Measurements from ENCODE around the gene CDCA5.

The CDCA5 gene, protein sequence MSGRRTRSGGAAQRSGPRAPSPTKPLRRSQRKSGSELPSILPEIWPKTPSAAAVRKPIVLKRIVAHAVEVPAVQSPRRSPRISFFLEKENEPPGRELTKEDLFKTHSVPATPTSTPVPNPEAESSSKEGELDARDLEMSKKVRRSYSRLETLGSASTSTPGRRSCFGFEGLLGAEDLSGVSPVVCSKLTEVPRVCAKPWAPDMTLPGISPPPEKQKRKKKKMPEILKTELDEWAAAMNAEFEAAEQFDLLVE

DNA sequence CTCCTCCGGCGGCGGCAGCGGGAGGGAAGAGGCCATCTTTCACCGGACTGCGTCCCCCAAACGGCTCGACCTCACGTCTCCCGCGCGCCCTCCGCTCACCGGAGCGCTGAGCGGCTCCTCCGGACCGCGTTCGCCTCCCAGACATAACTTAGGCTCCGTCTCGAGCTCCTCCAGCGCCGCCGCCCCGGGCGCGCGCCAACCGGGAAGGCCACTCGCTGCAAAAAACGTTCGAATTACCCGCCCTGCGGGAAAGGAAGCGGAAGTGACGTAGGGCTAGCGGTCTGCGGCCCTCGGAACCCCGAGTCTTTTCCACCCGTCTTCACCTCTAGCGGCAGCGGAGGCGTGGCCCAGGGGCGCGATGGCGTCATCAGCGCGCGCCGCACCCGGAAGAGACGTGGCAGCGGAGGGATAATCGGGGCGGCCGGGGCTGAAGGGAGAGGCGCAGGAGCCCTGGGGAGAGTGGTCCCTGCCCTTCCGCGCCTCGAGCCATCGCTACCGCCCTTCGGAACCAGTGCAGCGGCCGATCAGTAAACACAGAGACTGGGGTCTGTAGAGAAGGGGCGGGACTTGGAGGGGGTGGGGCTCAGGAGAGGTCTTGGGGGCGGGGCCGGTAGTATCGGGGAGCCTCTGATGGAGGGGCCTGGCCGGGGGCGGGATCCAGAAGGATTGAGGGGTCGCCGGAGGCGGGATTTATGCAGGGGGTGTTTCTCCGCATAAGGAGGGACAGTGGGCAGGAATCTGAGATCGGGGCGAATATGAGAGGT lies at the start of gene CDCA5, which contains the start of gene ZFPL1:
CDCA5 (minus strand) TSS at position 207 of the 764 bp plus-strand sequence; CDS start at position 145, 62 bp downstream.
ZFPL1 (plus strand) TSS at position 389 of the 764 bp plus-strand sequence. CDS start 477 bp downstream, outside the sequence.
- peak; percentile 96 for DNase-seq

DNA sequence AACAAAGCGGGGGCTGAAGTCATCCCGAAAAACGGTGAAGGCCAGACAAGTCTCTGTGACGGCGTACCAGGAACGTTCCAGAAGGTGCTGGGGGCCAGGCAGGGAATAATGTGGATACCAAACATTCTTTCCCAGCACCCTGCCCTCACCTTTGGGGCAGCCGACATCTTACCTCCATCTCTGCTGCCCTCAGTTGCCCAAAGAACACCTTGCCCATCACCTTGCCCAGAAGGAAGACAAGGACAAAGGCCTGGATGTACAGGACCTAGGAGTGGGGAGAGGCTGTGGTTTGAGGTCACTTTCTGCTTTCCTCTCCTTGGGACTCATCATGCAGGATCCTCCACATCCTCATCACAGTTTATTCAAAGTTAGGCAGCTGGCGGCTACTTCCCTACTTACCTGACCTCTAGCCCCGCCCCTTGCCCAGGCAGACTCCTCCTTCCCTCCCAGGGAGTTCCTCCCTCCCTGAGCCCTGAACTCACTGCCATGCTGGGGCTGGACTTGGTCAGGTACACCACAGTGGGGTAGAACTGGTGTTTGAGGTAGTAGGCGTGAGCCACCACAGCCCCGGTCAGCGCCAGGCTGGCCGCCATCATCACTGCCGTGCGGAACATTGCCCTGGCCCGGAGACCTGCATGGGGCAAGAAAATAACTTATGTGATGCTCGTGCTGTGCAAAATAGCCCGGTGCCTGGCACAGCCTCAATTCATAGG lies 49.3 kb upstream of the CDCA5 start:
- peak; percentile 21 for DNase-seq

DNA sequence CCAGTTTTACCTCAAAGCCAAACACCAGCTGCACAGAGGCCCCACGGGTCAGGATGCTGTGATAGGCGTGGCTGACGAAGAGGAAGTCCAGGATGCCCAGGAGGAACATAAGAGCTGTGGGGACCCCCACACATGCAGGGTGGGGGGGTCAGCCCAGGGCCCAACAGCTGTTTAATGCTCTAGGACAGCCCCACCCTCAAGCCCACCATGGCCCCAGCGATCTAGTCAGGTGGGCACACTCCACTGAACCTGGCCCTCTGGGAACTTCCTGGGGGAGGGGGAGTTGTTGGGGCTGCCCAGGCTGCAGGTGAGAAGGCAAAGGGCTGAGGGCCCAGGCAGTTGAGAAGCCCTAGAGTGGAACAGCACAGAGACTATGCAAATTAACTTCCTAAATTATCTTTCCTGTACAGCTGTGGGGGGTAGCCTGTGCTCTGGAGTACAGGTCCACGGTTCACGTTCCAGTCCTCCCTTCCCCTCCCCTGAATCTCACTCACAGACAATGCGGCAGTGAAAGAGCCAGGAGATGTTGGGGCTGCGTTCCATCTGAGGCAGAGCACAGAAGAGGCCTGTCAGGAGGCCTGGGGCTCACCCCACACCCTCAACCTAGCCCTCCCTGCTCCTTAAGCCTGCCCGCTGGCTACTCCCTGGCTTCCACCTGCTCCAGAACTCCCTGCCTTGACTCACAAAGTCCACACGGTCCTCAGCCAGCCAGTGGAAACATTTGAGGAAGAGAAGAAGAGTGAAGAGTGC lies 48.6 kb upstream of the CDCA5 start:
- DNase-seq, result no peak

DNA sequence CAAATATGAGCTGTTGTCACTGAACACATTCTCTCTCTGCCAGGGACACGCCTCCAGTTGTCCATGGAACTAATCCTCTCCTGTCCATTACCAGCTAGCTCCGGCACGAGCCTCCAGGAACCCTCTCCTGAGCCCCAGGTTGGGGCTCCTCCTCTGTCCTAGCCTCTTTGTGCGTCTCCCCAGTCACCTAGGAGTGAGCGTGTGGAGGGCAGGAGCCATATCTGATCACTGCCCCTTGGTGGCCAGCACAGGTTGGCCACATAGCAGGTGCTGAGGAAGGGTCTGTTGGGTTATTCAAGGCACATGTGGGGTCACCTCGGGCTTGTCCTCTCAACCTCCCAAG lies 48.0 kb upstream of the CDCA5 start:
- no peak for DNase-seq

DNA sequence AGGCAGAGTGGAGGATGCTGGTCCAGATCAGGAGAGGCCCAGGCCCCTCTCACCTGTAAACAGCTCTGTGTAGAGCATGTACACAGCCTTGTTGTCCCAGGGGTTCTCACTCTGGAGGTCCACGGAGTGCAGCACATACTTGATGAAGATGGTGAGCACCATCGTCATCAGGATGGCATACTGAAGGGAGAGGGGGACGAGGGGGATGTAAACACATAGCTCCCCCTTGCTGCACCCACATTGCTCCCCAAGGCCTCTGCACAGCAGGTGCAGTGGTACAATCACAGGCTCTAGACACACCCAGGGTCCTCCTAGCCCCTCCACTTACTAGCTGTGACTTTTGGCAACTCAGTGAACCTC lies 47.6 kb upstream of the CDCA5 start:
- no peak for DNase-seq

DNA sequence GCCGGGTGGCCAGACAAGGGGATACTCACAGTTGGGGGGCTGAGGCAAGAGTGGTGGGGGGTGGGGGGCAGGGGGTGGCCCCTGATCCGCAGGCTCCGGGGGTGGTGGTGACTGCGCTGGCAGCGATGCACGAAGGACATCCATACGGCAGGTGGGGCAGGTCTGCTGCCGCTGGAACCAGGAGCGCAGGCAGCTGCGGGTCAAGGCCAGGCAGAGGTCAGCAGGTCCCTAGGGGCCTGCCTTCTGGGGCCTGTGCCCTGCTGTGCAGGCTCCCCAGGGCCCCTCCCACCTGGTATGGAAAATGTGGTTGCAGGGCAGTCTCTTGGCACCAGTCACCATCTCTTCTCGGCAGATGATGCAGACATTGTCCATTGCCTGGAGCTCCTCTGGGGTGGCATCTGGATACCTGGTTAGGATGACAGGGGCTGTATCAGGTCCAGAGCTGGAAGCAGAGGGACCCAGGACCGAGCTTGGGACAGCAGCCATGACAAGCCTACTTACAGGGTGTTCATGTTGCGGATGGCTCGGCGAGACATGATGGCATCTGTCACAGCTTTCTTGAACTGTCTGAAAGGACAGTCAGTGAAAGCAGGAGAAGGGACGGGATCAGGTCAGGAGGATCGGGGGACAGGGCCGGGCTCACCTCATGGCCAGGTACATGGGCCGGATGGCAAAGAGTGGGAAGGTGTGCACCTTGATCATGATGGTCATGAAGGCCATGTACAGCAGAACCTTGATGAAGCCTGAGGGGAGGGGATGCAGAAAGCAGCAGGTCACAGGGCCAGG lies 47.0 kb upstream of the CDCA5 start:
- DNase-seq, result no peak

DNA sequence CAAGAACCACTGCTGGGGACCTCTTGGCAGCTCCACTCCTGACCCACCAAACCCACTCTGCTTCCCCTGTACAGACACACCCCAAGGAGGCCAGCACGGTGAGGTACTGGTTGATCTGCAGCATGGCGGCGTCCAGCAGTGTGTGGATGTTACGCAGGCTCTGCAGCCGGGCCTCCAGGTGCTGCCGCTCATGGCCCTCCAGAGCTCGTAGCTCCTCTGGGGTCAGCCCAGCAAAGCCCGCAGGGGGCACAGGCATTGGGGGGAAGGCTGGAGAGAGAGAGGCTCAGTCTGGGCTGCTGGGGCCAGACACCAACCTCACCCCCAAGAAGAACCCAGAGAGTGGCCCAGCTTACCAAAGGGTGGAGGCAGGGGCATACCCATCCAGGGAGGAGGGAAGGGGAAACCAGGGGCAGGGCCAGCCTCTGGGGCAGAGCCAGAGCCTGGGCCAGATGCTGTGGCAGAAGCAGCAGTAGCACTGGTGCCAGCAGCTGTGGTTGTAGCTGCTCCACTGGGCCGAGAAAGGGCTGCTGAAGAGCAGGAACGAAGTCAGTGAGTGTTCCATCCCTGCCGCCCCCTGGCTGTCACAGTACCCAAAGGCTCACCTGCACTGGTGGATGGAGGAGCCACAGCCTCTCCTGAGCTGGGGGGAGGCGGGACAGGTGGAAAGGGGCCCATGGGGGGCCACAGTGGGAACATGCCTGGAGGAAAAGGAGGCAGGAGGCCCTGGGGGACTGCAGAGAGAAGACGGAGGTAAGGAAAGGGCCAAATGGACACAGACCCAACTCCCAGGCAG lies 46.0 kb upstream of the CDCA5 start:
- DNase-seq, result no peak

DNA sequence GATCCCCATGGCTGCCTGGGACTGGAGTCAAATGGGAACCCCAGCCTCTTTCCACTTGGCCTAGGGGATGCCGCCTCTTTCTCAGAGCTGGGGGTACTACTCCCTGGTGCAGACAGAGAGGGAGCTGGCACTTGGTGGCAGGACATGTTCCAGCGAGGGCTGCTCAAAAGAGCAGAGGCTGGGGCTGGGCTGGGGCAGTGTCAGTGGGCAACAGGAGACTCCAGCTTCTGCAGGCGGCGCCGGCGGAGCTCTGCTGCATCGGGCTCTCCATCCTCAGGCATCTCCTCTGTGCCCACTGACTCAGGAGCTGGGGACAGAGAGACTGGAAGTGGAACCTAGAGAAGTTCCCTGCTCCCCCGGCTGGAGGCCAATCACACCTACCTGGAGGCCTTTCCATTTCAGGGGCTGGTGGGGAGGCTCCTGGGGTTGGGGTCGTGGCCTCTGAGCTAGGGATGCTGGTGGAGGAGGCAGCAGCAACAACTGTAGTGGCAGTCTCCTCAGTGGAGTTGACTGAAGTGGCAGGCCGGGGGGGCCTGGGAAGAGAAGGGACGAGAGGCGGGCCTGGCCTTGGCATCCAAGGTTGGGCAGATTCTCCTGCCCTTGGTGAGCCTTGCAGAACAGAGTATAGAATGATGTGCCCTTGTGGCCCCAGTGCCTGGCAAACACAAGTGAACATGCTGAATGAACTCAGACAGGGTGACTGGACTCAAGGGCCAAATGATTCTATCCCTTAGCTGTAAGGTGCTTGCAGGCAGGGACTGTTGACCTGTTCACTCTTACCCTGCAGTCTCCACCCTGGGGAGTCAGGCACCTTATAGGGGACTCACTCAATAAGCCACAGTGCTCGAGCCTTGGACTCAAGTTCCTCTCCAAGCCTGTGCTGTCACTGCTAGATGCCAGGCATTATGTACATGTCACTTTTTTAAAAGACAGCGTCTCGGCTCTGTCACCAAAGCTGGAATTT lies 44.6 kb upstream of the CDCA5 start:
- DNase-seq, result no peak

DNA sequence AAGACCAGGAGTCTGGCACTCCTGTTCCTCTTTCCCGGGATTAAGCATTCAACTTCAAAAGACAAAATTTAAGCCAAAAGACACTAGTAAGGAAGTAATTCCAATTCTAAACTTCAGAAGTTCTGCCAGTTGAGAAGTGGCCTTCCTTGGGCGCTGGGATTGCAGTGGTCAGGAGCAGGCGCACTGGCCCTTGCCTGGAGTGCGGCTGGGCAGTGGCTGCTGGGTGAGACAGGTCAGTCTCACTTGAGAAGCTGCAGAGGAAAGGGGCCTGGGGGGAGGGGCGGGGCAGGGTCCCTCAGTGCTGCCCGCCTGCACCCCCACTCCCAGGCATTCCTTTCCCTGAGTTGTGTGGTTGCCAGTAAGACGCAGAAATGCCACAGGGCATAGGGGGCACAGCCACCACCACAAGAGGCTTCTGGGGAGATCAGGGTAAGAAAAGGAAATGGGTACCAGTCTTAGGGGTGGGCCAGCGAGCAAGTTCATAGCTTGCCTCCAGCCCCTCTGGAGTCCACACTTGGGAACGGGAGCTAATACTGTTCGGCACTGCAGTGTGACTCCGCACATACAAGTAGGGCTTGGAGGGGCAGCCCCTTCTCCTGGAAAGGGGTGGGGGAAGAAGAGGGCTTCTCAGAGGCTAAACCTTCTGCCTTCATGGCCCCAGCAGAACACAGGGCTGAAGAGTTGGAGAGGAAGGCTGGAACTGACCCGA lies 43.8 kb upstream of the CDCA5 start:
- DNase-seq, result no peak

DNA sequence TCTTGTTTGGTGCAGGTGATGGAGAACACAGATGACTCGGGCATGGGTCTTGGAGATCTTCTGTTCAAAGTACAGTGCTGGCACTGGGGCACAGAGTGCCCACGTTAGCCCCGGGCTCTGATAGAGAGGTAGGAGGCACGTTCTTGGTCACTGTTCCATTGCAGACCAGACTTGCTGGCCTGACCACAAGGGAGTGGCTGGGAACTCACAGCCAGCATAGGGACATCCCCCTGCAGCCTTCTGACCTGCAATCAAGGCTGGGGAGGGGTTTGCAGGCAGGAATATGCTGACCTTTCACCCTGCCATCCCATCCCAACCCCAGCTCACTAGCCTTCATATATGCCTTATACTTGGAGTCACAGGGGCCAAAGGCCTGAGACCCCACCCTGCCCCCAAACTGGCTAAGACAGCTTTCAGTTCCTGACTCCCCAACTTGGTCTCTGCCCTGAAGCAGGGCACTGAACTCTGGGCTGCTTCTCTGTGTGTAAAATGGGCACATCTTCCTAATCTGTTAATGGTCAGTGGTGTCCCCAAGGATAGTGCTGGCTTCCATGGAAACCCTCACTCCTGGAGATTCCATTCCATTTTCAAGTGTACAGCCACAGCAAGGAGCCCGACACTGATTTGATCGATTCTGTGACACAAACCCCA lies 42.9 kb upstream of the CDCA5 start:
- no peak for DNase-seq

DNA sequence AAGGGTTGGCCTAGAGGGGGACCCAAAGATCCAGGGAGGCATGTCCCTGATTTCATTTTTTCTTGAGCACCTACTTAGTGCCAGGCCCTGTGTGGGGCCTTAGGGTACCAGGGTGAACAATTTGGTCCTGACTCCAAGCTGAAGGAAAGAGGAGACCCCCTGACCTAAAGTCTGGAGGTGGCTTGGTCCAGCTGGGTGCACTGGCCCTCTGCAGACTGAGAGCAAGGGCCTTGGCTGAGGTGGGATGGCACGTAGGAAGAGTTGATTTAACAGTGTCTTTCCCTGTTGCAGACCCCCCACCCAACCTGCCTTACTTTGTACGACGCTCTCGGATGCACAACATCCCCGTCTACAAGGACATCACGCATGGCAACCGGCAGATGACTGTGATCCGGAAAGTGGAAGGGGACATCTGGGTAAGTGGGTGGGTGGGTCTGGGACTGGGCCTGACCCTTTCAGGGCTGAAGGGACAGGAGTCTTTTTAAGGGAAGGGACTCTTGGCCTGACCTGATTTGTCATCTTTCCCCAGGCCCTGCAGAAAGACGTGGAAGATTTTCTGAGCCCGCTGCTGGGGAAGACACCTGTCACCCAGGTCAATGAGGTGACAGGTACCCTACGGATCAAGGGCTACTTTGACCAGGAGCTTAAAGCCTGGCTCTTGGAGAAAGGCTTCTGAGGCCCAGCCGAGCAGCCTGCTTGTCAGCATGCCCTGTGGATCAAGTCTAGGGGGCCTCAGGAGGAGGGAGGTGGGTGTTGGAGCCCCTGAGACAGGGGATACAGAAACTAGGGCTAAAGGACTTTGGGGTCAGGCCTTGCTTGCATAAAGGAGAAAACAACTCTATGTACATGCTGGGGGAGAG lies 41.6 kb upstream of the CDCA5 start:
- DNase-seq, result no peak

DNA sequence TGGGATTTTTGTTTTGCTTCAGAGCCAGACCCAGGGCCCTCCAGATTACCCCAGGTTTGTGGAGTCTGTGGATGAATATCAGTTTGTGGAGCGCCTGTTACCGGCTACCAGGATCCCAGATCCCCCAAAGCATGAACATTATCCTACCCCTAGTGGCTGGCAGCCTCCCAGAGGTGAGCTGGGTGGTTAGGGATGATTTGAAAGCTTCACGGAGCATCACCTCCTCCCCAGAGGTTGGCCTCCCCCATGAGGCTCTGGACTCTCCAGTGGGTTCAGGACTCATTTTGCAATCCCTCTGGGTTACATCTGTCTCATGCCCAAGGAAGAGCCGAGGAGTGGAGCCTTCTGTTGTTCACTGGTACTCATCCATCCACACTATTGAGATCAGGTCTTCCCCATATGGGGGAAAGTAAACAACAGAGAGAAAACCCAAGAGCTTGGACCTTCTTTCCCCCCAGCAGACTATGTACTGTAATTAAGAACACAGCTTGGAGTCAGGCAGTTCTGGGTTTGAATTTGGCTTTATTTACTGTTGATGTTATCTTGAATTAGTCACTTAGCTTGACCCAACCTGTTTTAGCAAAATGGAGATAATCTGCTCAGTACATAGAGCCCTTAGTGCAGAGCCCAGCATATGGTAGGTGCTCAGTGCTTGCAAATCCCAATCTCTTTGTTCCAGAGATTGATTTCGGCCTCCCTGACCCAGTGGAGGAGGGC lies 40.8 kb upstream of the CDCA5 start:
- no peak for DNase-seq

DNA sequence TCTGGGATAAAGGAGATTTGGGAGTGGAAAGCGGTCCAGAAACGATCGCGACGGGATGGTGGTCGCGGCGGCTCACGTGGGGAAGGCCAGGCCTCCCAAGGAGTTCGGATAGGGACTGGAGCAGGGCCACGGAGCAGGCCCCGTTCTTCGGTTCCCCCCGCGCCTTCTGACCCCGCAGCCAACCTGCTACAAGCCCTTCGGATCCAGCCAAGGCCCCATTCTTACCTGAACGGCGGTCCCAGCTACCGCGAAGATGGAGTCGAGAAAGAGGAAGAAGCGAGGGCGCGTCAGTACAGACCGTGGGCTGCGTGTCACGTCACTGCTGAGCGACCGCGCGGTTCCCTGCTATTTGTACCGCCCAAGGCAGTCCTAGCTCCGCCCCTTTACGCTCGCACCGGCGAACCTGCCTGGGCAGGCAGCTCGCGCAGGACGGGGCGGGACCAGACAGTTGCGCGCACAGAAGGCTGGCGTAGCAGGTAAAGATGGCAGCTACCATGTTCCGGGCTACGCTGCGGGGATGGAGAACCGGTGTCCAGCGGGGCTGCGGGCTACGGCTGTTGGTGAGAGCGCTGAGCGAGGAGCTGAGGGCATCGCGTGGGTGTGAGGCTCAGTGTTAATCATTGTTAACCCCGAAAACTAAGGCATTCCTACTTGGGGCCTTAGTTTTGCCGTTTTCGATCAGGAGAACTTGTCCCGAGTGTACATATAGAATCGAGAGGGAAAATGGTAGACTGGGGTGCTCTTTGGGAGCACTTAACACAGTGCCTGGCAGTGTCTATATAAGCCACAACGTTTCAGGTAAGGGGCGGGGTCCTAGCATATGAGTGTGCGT lies 38.2 kb upstream of the CDCA5 start, which contains the start of the genes FAU and MRPL49:
FAU (minus strand) TSS at position 270 of the 832 bp plus-strand sequence. CDS start 321 bp downstream, outside the sequence.
MRPL49 (plus strand) TSS at position 457 of the 832 bp plus-strand sequence; CDS start at position 483, 26 bp downstream.
- DNase-seq, result peak; percentile 99

DNA sequence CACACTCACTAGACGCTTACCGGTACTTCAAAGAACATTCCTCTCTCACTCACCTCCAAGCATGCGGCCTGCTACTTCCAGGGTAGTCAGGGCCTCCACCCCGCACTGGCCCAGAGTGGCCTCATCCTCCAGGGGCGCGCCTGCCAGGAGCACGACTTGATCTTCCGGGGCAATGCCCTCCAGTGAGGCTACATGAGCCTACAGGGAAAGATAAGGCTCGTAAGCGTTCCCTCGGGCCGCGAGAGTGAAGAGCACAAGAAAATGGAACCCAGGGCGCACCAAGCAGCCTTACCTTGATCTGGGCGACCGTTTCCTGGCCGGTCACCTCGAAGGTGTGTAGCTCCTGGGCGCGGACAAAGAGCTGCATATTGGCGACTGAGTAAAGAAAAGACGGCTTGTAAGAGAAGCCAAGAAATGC lies 37.6 kb upstream of the CDCA5 start:
- no peak for DNase-seq

DNA sequence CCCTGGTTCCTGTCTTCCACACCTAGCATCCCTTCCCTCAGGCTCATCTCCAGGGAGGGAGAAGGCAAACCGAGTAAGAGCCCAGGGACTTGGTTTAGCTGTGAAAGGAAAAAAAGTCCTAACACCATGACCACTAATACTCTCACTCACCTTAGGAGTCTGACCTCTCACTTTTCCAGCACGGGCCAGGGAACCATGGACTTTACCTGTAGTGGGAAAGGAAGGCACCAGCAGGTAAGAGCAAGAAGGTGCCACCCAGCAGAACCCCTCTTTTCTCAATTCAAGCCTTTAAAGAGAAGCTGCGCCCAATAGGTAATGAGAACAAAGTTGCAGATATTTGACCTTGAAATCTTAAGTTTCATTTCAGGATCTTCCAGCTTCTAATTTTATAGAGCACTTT lies 37.0 kb upstream of the CDCA5 start:
- DNase-seq, result no peak

DNA sequence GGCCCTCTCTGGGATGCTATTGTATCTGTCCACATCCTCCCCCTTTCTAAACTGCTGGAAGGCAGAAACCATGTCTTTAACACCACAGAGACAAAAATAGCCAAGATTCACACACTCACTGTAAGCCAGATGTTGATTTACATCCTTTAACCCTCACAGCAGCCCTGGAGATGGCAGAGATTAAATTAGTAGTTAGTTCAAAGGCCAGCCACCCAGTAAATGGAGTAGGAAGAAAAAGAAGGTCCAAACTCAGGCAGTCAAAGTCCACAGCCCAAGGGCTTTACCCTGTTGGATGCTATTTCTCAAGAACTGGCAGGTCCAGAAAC lies 35.8 kb upstream of the CDCA5 start:
- DNase-seq, result no peak
